NCI-H526 (cell line): ENCODE data around the gene EIF3J.
A peak's percentile ranks its signal among the peaks of the same experiment; 100 is the strongest.
"Not testable (repeated sequence)": the region's sequence is repeated elsewhere in the genome, so short reads cannot be mapped to it uniquely, and the experiment has no call there.

Source experiments
- DNase-seq, 2 experiments: peaks; one replicate each; lab custom pipeline; 2025; lab: John Stamatoyannopoulos, UW

The EIF3J gene

GRCh38 chr15:44542596-44542995 lies 5.6 kb downstream of the EIF3J start:
- no peak for DNase-seq

GRCh38 chr15:44544745-44545144 lies 7.8 kb downstream of the EIF3J start:
- not testable (repeated sequence) for DNase-seq

GRCh38 chr15:44545913-44546802 lies 9.2 kb downstream of the EIF3J start:
- DNase-seq: peak in 1 of 2 experiments; percentile 7

- not testable (repeated sequence) for DNase-seq
These were observed 12.2 kb downstream of the EIF3J start for GRCh38 chr15:44549152-44549551.

DNA sequence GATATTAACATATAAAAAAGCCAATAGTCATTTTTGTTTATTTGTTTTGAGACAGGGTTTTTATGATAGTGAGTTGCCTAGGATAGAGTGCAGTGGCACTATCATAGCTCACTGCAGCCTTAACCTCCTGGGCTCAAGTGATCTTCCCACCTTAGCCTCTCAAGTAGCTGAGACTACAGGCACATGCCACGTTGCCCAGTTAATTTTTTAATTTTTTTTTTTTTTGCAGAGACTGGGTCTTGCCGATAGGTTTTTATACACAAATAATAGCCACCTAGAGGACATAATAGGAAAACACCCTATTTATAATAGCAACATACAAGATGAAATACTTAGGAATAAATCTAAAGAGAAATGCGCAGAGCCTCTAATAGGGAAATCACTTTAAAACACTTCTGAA lies 13.3 kb downstream of the EIF3J start:
- peak in 1 of 2 experiments; percentile 15 for DNase-seq

GRCh38 chr15:44550734-44551133 lies 13.8 kb downstream of the EIF3J start:
- no peak for DNase-seq

GRCh38 chr15:44554934-44555723 lies 18.2 kb downstream of the EIF3J start:
- DNase-seq: no peak

GRCh38 chr15:44560926-44561325 lies 24.0 kb downstream of the EIF3J start:
- not testable (repeated sequence) for DNase-seq

DNA sequence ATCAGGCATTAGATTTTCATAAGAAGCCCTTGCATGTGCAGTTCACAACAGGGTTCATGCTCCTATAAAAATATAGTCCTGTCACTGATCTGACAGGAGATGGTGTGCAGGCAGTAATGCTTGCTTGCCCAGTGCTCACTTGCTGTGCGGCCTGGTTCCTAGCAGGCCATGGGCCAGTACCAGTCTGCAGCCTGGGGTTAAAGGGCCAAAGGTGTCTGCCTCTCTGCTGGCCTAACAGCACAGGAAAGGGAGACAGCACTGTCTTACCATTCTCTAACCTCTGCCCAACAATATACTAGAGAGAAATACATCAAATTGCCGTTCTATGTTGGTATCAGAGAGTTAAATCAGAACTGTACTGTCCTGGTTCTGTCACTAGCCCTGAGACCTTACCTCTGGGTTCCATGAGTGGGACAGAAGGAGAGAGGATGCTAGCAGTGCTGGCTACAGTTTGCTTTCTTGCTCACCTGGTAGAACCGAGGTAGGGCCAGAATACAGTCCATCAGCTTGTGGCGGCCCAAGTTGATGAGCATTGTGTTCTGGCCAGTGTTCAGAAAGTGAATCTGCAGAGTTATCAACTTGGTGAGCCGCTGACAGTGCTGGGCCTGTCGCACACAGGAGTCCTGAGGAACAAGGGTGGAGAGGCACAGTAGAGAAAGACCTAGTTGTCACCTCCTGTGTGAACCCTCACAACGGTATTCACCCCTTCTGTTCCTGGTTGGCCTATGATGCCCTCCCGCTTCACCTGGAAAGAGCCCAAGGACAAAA lies 28.6 kb downstream of the EIF3J start:
- no peak for DNase-seq

GRCh38 chr15:44566155-44566540 lies 29.2 kb downstream of the EIF3J start:
- DNase-seq: no peak

- no peak for DNase-seq
These were observed 31.4 kb downstream of the EIF3J start for GRCh38 chr15:44568338-44568737.

GRCh38 chr15:44569316-44569715 lies 32.4 kb downstream of the EIF3J start:
- DNase-seq: no peak

- DNase-seq: no peak
These were observed 33.4 kb downstream of the EIF3J start for GRCh38 chr15:44570361-44570760.

DNA sequence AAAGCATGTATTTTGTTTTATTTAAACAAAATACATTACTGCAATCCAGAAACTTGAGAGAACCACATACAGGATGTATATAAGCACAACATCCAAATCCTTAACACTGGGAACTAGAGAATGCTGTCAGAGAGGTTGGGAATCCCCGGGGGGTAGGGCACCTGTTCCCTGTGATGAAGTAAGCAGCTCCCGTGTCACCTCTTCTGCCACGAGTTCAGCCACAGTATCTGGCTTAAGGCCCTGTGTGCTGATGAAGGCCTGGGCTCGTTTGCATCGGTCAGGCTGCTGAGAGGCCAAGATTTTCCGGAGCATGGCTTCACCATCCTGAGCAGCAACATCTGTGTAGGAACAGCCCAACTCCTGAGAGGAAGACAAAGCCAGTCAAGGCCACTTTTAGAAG lies 36.4 kb downstream of the EIF3J start:
- no peak for DNase-seq

DNA sequence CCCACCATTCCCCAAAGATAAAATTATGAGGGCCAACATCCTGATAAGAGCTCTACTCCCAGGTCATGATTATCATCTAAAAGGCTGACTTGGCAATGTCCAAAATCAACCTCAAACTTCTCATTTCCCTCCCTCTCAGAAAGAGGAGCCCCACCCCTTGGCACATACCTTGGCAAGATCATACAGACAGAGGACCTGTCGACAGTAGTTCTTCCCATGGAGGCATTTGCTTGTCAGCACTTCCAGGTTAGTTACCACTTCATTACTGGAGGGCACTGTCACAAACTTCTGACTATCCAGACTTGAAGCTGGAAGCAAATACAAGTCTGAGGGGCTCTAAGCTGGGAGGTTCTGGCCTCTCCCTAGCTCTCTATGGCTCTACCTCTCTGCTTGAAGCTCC lies 37.8 kb downstream of the EIF3J start:
- DNase-seq: no peak

- no peak for DNase-seq
These were observed 43.2 kb downstream of the EIF3J start for GRCh38 chr15:44580105-44580504.

- DNase-seq: peak; percentile 16 to 73
These were observed 47.3 kb downstream of the EIF3J start for GRCh38 chr15:44584162-44584749.

DNA sequence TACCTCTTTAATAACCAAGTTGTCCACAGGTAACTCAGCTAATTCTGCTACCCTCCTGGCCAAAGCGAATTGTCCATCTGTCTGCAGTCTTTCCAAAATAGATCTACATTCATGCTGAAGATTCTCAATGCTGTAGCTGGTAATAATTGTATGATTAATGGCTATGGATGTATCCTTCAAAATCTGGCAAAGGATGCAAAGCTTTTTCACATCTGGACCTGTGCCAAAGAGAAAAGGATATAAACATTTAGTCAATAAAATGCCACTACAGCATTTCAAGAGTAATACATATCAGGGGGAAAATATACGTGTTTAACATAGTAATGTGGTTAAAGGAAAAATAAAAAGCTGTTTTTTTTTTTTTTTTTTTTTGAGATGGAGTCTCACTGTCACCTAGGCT lies 48.7 kb downstream of the EIF3J start:
- DNase-seq: no peak

DNA sequence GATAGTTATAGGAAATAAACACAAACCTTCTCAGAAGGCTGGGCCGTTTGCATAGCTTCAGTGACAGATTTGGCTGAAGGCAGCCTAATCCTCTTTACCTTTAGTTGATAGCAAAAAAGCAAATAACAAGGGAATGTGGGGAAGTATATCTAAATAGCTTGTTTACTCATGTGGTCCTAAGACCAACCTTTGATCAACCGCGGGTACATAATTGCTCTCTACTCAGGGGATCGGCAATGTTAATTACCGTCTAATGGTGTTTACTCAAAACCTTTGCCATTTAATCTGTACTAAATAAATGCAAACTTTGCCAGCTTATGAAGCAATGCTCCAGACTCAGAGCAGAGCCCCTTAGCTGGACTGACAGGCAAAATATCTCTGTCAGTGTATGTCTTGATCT lies 51.6 kb downstream of the EIF3J start:
- no peak for DNase-seq

DNA sequence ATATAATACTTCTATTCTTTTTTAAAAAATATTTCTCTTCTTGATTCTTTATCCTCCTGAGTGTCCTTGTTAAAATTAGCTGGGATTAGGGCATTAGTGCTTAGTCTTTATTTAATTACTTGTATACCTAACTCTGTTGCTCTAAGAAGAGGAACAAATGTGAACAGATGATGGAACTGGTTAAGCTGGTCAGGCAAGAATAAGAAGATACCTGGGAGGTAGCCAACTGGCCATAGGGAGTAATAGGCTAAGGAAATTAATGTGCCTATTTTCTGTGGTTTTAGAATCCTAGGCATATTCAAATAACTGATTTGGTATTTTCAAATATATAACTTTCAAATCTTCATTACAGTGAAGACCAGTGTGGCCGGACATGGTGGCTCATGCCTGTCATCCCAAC lies 54.4 kb downstream of the EIF3J start:
- DNase-seq: no peak

DNA sequence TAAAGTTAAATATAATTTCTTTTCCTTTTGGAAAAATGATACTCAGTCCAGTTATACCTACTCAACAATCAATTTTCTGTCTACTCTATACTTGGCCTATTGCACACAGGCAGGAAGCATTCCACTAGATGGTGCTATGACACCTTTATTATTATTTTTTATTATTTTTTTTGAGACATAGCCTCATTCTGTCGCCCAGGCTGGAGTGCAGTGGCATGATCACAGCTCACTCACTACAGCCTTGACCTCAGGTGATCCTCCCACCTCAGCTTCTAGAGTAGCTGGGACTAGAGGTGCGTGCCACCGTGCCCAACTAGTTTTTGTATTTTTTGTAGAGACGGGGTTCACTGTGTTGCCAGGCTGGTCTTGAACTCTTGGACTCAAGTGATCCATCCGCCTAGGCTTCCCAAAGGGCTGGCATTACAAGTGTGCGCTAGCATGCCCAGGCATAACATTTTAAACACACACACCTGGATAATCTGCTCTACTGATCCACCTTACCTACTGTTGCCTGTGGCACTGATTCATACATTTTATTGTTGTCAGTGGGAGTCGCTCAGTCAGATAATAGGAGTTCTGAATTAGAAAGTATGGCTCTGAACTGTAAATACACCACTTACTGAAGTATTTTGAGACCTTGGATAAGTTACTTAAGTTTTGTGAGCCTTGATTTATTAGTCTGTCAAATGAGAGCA lies 56.2 kb downstream of the EIF3J start:
- DNase-seq: peak; percentile 0 to 23
